K562 (cell line): ENCODE results near the gene CNOT10. TPM values are rescaled to one million over a fixed set of nuclear protein-coding genes. Genes with fewer than 3 reads are reported as not detected.

ENCODE experiments used
- ATAC-seq: fragments of 200-7000 bp; cut with Tn5 transposase; 3 replicates; pipeline ENCODE4 v1.9.1; 2020; ENCODE audit warnings: moderate library complexity
- BruUV-seq: library from RNA; stranded (reverse); fragments of 400-500 nt; replicated peaks from 2 replicates; lab custom pipeline; 2021; lab: Mats Ljungman, UMichigan
- CTCF ChIA-PET: fragments of 300-600 bp; formaldehyde crosslinking; extraction: SDS; loops from one replicate; lab custom pipeline; 2021; ENCODE audit warnings: low intra/inter-chr PET ratio; lab: Yijun Ruan, JAX
- POLR2A ChIA-PET: fragments of 300-600, 350-650 bp; sonication (Branson Sonifier 250); formaldehyde crosslinking; extraction: SDS; loops from one replicate; lab custom pipeline; 2021; ENCODE audit warnings: antibody characterized with exemption, inconsistent platforms; lab: Yijun Ruan, JAX
- DNase-seq, 4 experiments: peaks; one replicate each; pipeline versions ENCODE4 v3.0.0 to v3.0.0-alpha.2; 2011 to 2018; ENCODE audit warnings: low spot score in 3 of 4, mixed read lengths in 3 of 4; ENCODE audit errors: extremely low read depth in 1 of 4
- FAIRE-seq: peaks from 2 replicates; lab custom pipeline; 2011; peaks lifted over from hg19 to GRCh38; lab: Jason Lieb, UNC
- H2AFZ ChIP-seq: 2 replicates; pipeline ENCODE4 v1.6.0; 2011; ENCODE audit warnings: low read depth, low read length, control low read depth, inconsistent platforms
- H3K27ac ChIP-seq: fragments of 200-600 bp; 3 replicates; pipeline ENCODE4 v1.8.0; 2011; ENCODE audit warnings: low read depth, mild to moderate bottlenecking, control low read depth, inconsistent platforms, low read length, moderate library complexity, mixed read lengths; ENCODE audit errors: extremely low read depth
- H3K27me3 ChIP-seq, 2 experiments: fragments of 300-600 bp in 1 of 2; 2 replicates in 1 of 2; 3 replicates in 1 of 2; pipeline versions ENCODE4 v1.6.0 to v1.8.0; 2011; ENCODE audit warnings: inconsistent platforms in 2 of 2, low read length in 2 of 2, mild to moderate bottlenecking in 1 of 2, mixed read lengths in 1 of 2, moderate library complexity in 1 of 2; ENCODE audit not compliant: control insufficient read depth in 2 of 2, insufficient read depth in 2 of 2
- H3K36me3 ChIP-seq: fragments of 300-600 bp; 3 replicates; pipeline ENCODE4 v1.8.0; 2011; ENCODE audit warnings: mild to moderate bottlenecking, low read length, inconsistent platforms; ENCODE audit not compliant: control insufficient read depth, insufficient read depth
- H3K4me1 ChIP-seq, 2 experiments: fragments of 200-600 bp in 1 of 2; replicated peaks in 1 of 2; 2 replicates in 1 of 2; 3 replicates in 1 of 2; pipeline versions ENCODE4 v1.5.1 to v1.8.0; 2011; ENCODE audit warnings: inconsistent platforms in 2 of 2, low read length in 2 of 2, mild to moderate bottlenecking in 1 of 2, mixed read lengths in 1 of 2, moderate library complexity in 1 of 2; ENCODE audit not compliant: control insufficient read depth in 2 of 2, insufficient read depth in 2 of 2
- H3K4me2 ChIP-seq: 2 replicates; pipeline ENCODE4 v1.6.1; 2011; ENCODE audit warnings: low read length, control low read depth, inconsistent platforms, mixed read lengths; ENCODE audit not compliant: insufficient read depth
- H3K4me3 ChIP-seq: fragments of 200-600 bp; sonication (generic), shearing (Covaris generic); 2 replicates; pipeline ENCODE4 v1.5.1; 2016; ENCODE audit warnings: control low read depth, inconsistent platforms
- H3K79me2 ChIP-seq: fragments of 200-600 bp; 3 replicates; pipeline ENCODE4 v1.8.0; 2011; ENCODE audit warnings: low read length, inconsistent platforms; ENCODE audit not compliant: control insufficient read depth, insufficient read depth
- H3K9ac ChIP-seq, 2 experiments: 2 replicates each; pipeline versions ENCODE4 v1.6.0 to v1.6.1; 2011; ENCODE audit warnings: low read depth in 2 of 2, low read length in 2 of 2, control low read depth in 1 of 2, inconsistent platforms in 1 of 2, mild to moderate bottlenecking in 1 of 2, mixed read lengths in 1 of 2; ENCODE audit not compliant: insufficient read depth in 1 of 2
- H3K9me1 ChIP-seq: one replicate; pipeline ENCODE4 v1.6.0; 2011; ENCODE audit warnings: inconsistent platforms, mild to moderate bottlenecking, low read length, moderate library complexity; ENCODE audit not compliant: control insufficient read depth, insufficient read depth
- H3K9me3 ChIP-seq: replicated peaks from 2 replicates; pipeline ENCODE4 v1.5.1; 2011; ENCODE audit warnings: low read depth, low read length, inconsistent platforms; ENCODE audit not compliant: control insufficient read depth, insufficient read depth
- H4K20me1 ChIP-seq: replicated peaks from 2 replicates; pipeline ENCODE4 v1.6.1; 2011; ENCODE audit warnings: low read length, inconsistent platforms, mixed read lengths; ENCODE audit not compliant: control insufficient read depth, insufficient read depth
- HNRNPUL1 ChIP-seq: fragments of 200-400 bp; formaldehyde crosslinking; IDR thresholded peaks from 2 replicates; pipeline ENCODE4 v1.6.1; 2017; ENCODE audit warnings: low read length
- MLX ChIP-seq, 2 experiments: fragments of 450-650 bp in 1 of 2; sonication (generic) in 1 of 2; formaldehyde crosslinking; conservative IDR thresholded peaks; 2 replicates each; pipeline versions ENCODE4 v1.4.0 to v1.8.1; 2020 to 2022; ENCODE audit warnings: mild to moderate bottlenecking in 1 of 2, missing genetic modification reagents in 1 of 2
- MYC ChIP-seq, 2 experiments: fragments of 250-450 bp in 1 of 2; sonication (Bioruptor Pico) in 1 of 2; IDR thresholded peaks; 2 replicates each; pipeline versions ENCODE4 v1.5.1 to v1.6.1; 2012 to 2021; ENCODE audit warnings: low read depth in 2 of 2, borderline replicate concordance in 1 of 2, improper control_type of control experiment in 1 of 2, low read length in 1 of 2, mild to moderate bottlenecking in 1 of 2, moderate library complexity in 1 of 2
- NFRKB ChIP-seq: fragments of 450-650 bp; IDR thresholded peaks from 2 replicates; pipeline ENCODE4 v1.6.1; 2016; ENCODE audit warnings: low read depth
- SMAD4 ChIP-seq: fragments of 250-450 bp; sonication (Bioruptor Pico); conservative IDR thresholded peaks from 2 replicates; pipeline ENCODE4 v1.8.0; 2021; ENCODE audit warnings: inconsistent platforms, mild to moderate bottlenecking, moderate library complexity
- SRSF3 ChIP-seq: fragments of 200-400 bp; formaldehyde crosslinking; IDR thresholded peaks from 2 replicates; pipeline ENCODE4 v1.6.1; 2016; ENCODE audit warnings: mild to moderate bottlenecking, low read length, moderate library complexity; ENCODE audit not compliant: insufficient read depth
- TFE3 ChIP-seq: fragments of 450-650 bp; formaldehyde crosslinking; IDR thresholded peaks from 2 replicates; pipeline ENCODE4 v1.4.0; 2020; ENCODE audit warnings: mild to moderate bottlenecking, mixed read lengths
- ZFX ChIP-seq: sonication (generic); formaldehyde crosslinking; IDR thresholded peaks from 2 replicates; pipeline ENCODE4 v1.8.0; 2022; ENCODE audit warnings: mild to moderate bottlenecking, missing genetic modification reagents, moderate library complexity
- ZNF133 ChIP-seq: fragments of 250-450 bp; sonication (Bioruptor Pico); IDR thresholded peaks from 2 replicates; pipeline ENCODE4 v1.4.0; 2020; ENCODE audit warnings: mild to moderate bottlenecking
- ZSCAN29 ChIP-seq: fragments of 450-650 bp; IDR thresholded peaks from 2 replicates; pipeline ENCODE4 v1.6.1; 2017
- WGBS: fragments of 100-300 bp; shearing (Covaris generic); methylation state at CpG from one replicate; pipeline ENCODE4 v1.1.6; 2016; ENCODE audit warnings: low coverage, mixed read lengths; ENCODE audit not compliant: insufficient coverage; ENCODE audit errors: missing lambda C conversion rate; 5-methylcytosine and 5-hydroxymethylcytosine counted together
- in situ Hi-C: fragments of 300-500 bp; cut with MboI; formaldehyde crosslinking; loops from 4 replicates; pipeline ENCODE4 v1.15.0; 2018; ENCODE audit warnings: inconsistent platforms, mixed read lengths
- intact Hi-C: fragments of 100-400 bp; cut with micrococcal nuclease; formaldehyde crosslinking; loops from 2 replicates; pipeline ENCODE4 v1.14.2; 2022
- polyA plus RNA-seq, 8 experiments: library from polyadenylated mRNA; depleted of rRNA in 4 of 8; stranded (reverse) in 5 of 8; unstranded in 3 of 8; fragments of >200 nt; fragmentation: Nextera tagmentation in 2 of 8; fragmentation: Illumina TruSeq in 1 of 8; extraction: Ambion mirVana in 2 of 8; extraction: Trizol in 1 of 8; gene quantifications; 2 replicates each; pipeline versions ENCODE4 v1.2.1 to v1.2.3, GENCODE V29; 2011 to 2014; ENCODE audit warnings: inconsistent platforms in 1 of 8, missing spikeins in 1 of 8
- total RNA-seq, 7 experiments: library from RNA; depleted of rRNA in 6 of 7; stranded (reverse); fragments of >200 nt in 6 of 7; fragmentation: Illumina TruSeq in 2 of 7; extraction: Trizol in 2 of 7; gene quantifications; 2 replicates each; pipeline versions ENCODE4 v1.2.1 to v1.2.3, GENCODE V29; 2011 to 2021; ENCODE audit warnings: low replicate concordance in 1 of 7
- TF ChIP-seq, protein P1 (sequence below): sonication (generic); formaldehyde crosslinking; IDR thresholded peaks from 2 replicates; pipeline ENCODE4 v1.8.0; 2022; ENCODE audit warnings: mild to moderate bottlenecking, missing genetic modification reagents

Gene CNOT10
- total and polyA plus RNA-seq, 9 of the 15 experiments (the other 6 are each of a cell fraction or from before 2014, with no cell fraction given), result 35.7 to 114 (median 81.9) TPM

DNA sequence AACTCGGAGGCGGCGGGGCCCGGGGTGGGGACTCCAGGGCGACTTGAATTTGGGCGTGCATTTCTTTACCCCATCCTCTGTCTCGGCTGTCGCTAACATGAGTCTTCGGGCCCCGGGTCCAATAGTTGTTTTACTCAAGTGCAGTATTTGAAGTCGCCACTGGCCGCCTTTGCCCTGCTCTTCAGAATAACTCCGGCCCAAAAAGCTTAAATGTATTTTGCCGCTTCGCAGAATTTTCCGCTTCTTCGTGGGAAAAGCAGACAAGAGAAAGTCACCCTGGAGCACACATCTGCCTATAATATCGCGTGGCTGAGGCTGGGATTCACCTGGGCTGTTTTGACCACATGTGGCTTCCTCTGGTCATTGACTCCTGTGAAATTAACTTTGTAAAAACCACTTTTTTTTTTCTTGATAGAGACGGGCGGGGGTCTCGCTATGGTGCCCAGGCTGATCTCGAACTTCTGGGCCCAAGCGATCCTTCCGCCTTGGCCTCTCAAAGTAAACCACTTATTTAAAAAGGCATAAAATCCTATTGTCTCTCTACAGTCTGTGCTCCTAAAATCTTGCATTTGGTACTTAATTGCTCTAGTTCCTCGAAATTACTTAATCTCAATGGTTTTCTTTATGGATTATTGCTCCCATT is 676 bp downstream of the CNOT10 start:
- WGBS, result under 1% methylated on average over 26 of the region's 26 CpGs
- no peaks in the 10 kb centered on the region for H3K9me3 ChIP-seq
- intact Hi-C loops, result loop anchor here (2.0 kb wide), 1 partner anchor 23 kb away; no protein-coding TSS in a partner anchor
- H3K9me1 ChIP-seq, result no peaks in the 10 kb centered on the region
- BruUV-seq, result TSS peak; percentile 57
- H3K9ac ChIP-seq, result peak overlapping the region; percentile 80 to 91
- peak overlapping the region; percentile 91 for H3K4me3 ChIP-seq
- peak overlapping the region; percentile 82 for H3K27ac ChIP-seq
- H4K20me1 ChIP-seq, result no peaks in the 10 kb centered on the region; the same call in 1 of the 2 replicates
- ChIA-PET CTCF (no interaction called here), POLR2A (interaction anchor here (0.7 to 1.7 kb wide), 5 partner anchors 10 to 884 kb away, joined by 3 to 7 read pairs (median 3); no protein-coding TSS in a partner anchor)
- H2AFZ ChIP-seq, result peak overlapping the region; percentile 100
- H3K4me2 ChIP-seq, result peak overlapping the region; percentile 92
- ATAC-seq, result peak; percentile 20
- H3K27me3 ChIP-seq, result no peaks in the 10 kb centered on the region
- peaks cover 11 to 20% of the 10 kb centered on the region in 2 experiments; a peak in 4 of 5 replicates for H3K4me1 ChIP-seq
- no peak for DNase-seq
- peaks cover 53% of the 10 kb centered on the region for H3K79me2 ChIP-seq
- H3K36me3 ChIP-seq, result peaks cover 19% of the 10 kb centered on the region; the same call in 2 of the 3 replicates
- no peak for FAIRE-seq
- in situ Hi-C loops, result no loop called here
- TF ChIP-seq MYC (IDR thresholded peaks at IDR 0.05; ENCODE audit: low read depth, low read length) (peak; percentile 8; the same call in 1 of the 2 replicates), MYC (CRISPR knock-in tag; IDR thresholded peaks at IDR 0.05; ENCODE audit: borderline replicate concordance, low read depth) (no peak), ZNF133 (CRISPR knock-in tag) (0 out of 2 replicates have a peak, but pooled peaks have one; percentile 16), SMAD4 (CRISPR knock-in tag) (peak; percentile 18), ZSCAN29 (peak; percentile 34; the same call in 1 of the 2 replicates), NFRKB (no peak), ZFX (peak; percentile 14; the same call in 1 of the 2 replicates), SRSF3 (0 out of 2 replicates have a peak, but pooled peaks have one; percentile 41), HNRNPUL1 (no peak), MLX (CRISPR knock-in tag; conservative IDR thresholded peaks at IDR 0.05) (no peak), TFE3 (CRISPR knock-in tag) (no peak)
- TF ChIP-seq, protein P1, sequence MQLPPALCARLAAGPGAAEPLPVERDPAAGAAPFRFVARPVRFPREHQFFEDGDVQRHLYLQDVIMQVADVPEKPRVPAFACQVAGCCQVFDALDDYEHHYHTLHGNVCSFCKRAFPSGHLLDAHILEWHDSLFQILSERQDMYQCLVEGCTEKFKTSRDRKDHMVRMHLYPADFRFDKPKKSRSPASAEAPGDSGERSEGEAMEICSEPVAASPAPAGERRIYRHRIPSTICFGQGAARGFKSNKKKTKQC (CRISPR knock-in tag), result no peak
